ENCODE measurements around the gene CLDN6. TPM values are rescaled to one million over a fixed set of nuclear protein-coding genes. Genes with fewer than 3 reads are reported as not detected.

The CLDN6 gene
- total and polyA plus RNA-seq, 9 of the 15 experiments (the other 6 are each of a cell fraction or from before 2014, with no cell fraction given) = 0.22 to 0.75 (median 0.38) TPM; not detected in 3

DNA sequence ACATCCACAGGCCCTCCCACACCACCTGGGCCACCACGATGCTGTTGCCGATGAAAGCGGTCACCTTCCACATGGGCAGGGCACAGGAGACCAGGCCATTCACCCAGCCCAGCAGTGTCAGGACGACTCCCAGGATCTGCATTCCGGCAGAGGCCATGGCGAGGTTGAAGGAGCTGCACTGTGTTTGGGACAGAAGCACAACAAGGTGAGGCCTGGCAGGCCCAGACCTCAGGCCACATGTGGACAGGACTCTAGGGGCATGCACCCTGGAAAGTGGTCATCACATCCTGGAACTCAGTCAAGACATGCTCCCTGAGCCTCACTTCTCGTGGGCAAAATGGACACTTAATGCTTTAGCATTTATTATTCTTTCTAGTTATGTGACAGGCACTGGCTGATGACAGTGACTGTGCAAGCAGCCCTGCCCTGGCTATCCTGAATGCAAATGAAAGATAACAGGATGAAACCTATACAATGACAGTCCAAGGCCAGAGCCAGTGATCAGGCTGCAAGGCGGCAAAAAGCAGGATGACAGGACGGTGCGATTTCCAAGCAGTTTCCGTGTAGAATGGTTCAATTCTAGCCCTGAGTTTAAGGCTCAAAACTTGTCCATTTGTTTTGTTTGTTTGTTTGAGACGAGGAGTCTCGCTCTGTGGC is 2.0 kb downstream of the CLDN6 start (continued):
- TF ChIP-seq SRSF7 (optimal IDR thresholded peaks at IDR 0.05; ENCODE audit: low read depth, low read length) (no peak), ZBED1 (IDR thresholded peaks at IDR 0.05) (no peak), ZFX (CRISPR knock-in tag; IDR thresholded peaks at IDR 0.05) (peak; percentile 30), BRD4 (IDR thresholded peaks at IDR 0.05) (no peak), HNRNPH1 (optimal IDR thresholded peaks at IDR 0.05; ENCODE audit: low read depth, low read length) (no peak), ZNF696 (CRISPR knock-in tag; conservative IDR thresholded peaks at IDR 0.05) (no peak), ZNF431 (CRISPR knock-in tag; IDR thresholded peaks at IDR 0.05) (no peak), EHMT2 (IDR thresholded peaks at IDR 0.05) (no peak), CCAR2 (IDR thresholded peaks at IDR 0.05; ENCODE audit: low read depth, low read length) (no peak), CEBPG (CRISPR knock-in tag; IDR thresholded peaks at IDR 0.05) (no peak), CEBPG (tag; conservative IDR thresholded peaks at IDR 0.05 in 1 of 2, IDR thresholded peaks at IDR 0.05 in 1 of 2) (no peak), MAFK (IDR thresholded peaks at IDR 0.05; ENCODE audit: low read length) (no peak; the same call in 1 of the 2 replicates), SP1 (CRISPR knock-in tag; IDR thresholded peaks at IDR 0.05) (no peak), TAL1 (IDR thresholded peaks at IDR 0.05) (peak; percentile 18; the same call in 1 of the 2 replicates), L3MBTL2 (IDR thresholded peaks at IDR 0.05) (peak; percentile 26; the same call in 1 of the 2 replicates), ZNF224 (CRISPR knock-in tag; IDR thresholded peaks at IDR 0.05) (no peak), POLR2A (conservative IDR thresholded peaks at IDR 0.05) (no peak), NCOA1 (IDR thresholded peaks at IDR 0.05; ENCODE audit: low read depth) (no peak), JUND (IDR thresholded peaks at IDR 0.05; ENCODE audit: borderline replicate concordance, low read depth, low read length) (no peak), JUND (tag; IDR thresholded peaks at IDR 0.05; ENCODE audit: borderline replicate concordance, low read depth, low read length) (0 out of 3 replicates have a peak, but pooled peaks have one; percentile 10), FOXA3 (CRISPR knock-in tag; conservative IDR thresholded peaks at IDR 0.05 in 1 of 2, IDR thresholded peaks at IDR 0.05 in 1 of 2) (no peak), ASH1L (IDR thresholded peaks at IDR 0.05; ENCODE audit: borderline replicate concordance, low read depth, partially characterized antibody) (no peak), HDAC8 (tag; IDR thresholded peaks at IDR 0.05) (no peak)
- TF ChIP-seq, protein P1, sequence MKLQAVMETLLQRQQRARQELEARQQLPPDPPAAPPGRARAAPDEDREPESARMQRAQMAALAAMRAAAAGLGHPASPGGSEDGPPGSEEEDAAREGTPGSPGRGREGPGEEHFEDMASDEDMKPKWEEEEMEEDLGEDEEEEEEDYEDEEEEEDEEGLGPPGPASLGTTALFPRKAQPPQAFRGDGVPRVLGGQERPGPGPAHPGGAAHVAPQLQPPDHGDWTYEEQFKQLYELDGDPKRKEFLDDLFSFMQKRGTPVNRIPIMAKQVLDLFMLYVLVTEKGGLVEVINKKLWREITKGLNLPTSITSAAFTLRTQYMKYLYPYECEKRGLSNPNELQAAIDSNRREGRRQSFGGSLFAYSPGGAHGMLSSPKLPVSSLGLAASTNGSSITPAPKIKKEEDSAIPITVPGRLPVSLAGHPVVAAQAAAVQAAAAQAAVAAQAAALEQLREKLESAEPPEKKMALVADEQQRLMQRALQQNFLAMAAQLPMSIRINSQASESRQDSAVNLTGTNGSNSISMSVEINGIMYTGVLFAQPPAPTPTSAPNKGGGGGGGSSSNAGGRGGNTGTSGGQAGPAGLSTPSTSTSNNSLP (IDR thresholded peaks at IDR 0.05; ENCODE audit: borderline replicate concordance, low read depth, low read length) = 0 out of 2 replicates have a peak, but pooled peaks have one; percentile 35
- TF ChIP-seq, protein P2, sequence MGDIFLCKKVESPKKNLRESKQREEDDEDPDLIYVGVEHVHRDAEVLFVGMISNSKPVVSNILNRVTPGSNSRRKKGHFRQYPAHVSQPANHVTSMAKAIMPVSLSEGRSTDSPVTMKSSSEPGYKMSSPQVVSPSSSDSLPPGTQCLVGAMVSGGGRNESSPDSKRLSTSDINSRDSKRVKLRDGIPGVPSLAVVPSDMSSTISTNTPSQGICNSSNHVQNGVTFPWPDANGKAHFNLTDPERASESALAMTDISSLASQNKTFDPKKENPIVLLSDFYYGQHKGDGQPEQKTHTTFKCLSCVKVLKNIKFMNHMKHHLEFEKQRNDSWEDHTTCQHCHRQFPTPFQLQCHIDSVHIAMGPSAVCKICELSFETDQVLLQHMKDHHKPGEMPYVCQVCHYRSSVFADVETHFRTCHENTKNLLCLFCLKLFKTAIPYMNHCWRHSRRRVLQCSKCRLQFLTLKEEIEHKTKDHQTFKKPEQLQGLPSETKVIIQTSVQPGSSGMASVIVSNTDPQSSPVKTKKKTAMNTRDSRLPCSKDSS (IDR thresholded peaks at IDR 0.05; ENCODE audit: low read depth, partially characterized antibody) = no peak
- TF ChIP-seq, protein P3, sequence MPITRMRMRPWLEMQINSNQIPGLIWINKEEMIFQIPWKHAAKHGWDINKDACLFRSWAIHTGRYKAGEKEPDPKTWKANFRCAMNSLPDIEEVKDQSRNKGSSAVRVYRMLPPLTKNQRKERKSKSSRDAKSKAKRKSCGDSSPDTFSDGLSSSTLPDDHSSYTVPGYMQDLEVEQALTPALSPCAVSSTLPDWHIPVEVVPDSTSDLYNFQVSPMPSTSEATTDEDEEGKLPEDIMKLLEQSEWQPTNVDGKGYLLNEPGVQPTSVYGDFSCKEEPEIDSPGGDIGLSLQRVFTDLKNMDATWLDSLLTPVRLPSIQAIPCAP (CRISPR knock-in tag; IDR thresholded peaks at IDR 0.05; ENCODE audit: borderline replicate concordance) = no peak

Data from K562 (cell line).